OCI-LY3 (cell line): ENCODE data around the gene CCDC190.

Source experiments
- H2AFZ ChIP-seq: fragments of 200-600, 300-600 bp; shearing (Covaris generic); 2 replicates; pipeline ENCODE4 v1.6.0; 2014; ENCODE audit warnings: antibody characterized with exemption, low read depth, low read length
- H3K27ac ChIP-seq: fragments of 200-600, 300-600 bp; sonication (generic); 2 replicates; pipeline ENCODE4 v1.5.1; 2014; ENCODE audit warnings: mild to moderate bottlenecking, low read length, moderate library complexity, mixed read lengths
- H3K27me3 ChIP-seq: fragments of 200-600, 300-600 bp; sonication (generic); 2 replicates; pipeline ENCODE4 v1.6.1; 2014; ENCODE audit warnings: low read depth, low read length, mixed read lengths
- H3K36me3 ChIP-seq: fragments of 200-600, 300-600 bp; sonication (generic); replicated peaks from 2 replicates; pipeline ENCODE3; 2014; ENCODE audit warnings: low read depth, low read length, mixed read lengths
- H3K4me1 ChIP-seq: fragments of 300-600, 200-600 bp; sonication (generic); 2 replicates; pipeline ENCODE4 v1.6.1; 2014; ENCODE audit warnings: low read length, mixed read lengths
- H3K4me2 ChIP-seq: fragments of 200-600, 300-600 bp; sonication (generic); 2 replicates; pipeline ENCODE4 v1.6.1; 2014; ENCODE audit warnings: low read length, mixed read lengths
- H3K4me3 ChIP-seq: fragments of 300-600, 200-600 bp; sonication (generic); 2 replicates; pipeline ENCODE4 v1.5.1; 2014; ENCODE audit warnings: antibody characterized with exemption, mild to moderate bottlenecking, low read length, moderate library complexity
- H3K79me2 ChIP-seq: fragments of 300-600, 200-600 bp; shearing (Covaris generic); 2 replicates; pipeline ENCODE4 v1.6.1; 2014; ENCODE audit warnings: mild to moderate bottlenecking, low read length, mixed read lengths
- H3K9ac ChIP-seq: fragments of 300-600, 200-600 bp; shearing (Covaris generic); 2 replicates; pipeline ENCODE4 v1.6.0; 2014; ENCODE audit warnings: mild to moderate bottlenecking, low read length, moderate library complexity
- H3K9me3 ChIP-seq: fragments of 200-600, 300-600 bp; shearing (Covaris generic); 2 replicates; pipeline ENCODE4 v1.6.1; 2014; ENCODE audit warnings: low read length, mixed read lengths; ENCODE audit not compliant: insufficient read depth
- H4K20me1 ChIP-seq: fragments of 200-600, 300-600 bp; sonication (generic); 2 replicates; pipeline ENCODE4 v1.6.1; 2016; ENCODE audit warnings: low read length, mixed read lengths; ENCODE audit not compliant: insufficient read depth
- CTCF ChIP-seq: fragments of 200-600, 300-600 bp; sonication (generic); IDR thresholded peaks from 2 replicates; pipeline ENCODE4 v1.5.1; 2014; ENCODE audit warnings: antibody characterized with exemption, low read length, low read depth
- EZH2phosphoT487 ChIP-seq: fragments of 200-600 bp; shearing (Covaris generic); IDR thresholded peaks from 2 replicates; pipeline ENCODE4 v1.6.1; 2018; ENCODE audit warnings: antibody characterized with exemption, mixed run types, low read depth

CCDC190 gene, protein sequence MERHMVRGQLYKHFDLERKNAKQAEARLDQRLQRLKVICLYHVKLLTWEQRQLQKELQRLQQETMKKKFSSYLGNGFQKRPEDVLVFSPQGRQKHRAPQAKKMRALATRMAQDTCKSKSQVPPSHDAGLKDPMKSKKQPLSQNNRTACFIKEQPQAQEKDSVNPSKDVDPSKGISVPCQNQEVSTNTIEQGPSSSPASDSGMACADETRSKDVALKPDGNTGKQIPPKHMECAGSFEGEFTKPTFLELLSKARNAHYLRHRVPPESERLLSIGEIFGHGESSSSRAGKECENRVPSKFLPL

GRCh38 chr1:162861101-162861500, at the start of gene CCDC190:
CCDC190 (minus strand) TSS chr1:162861175; CDS start chr1:162859646, 1,529 bp downstream.
- Histone ChIP-seq H3K4me2 (no peak within 1 kb of the TSS), H2AFZ (no peak within 1 kb of the TSS)

DNA sequence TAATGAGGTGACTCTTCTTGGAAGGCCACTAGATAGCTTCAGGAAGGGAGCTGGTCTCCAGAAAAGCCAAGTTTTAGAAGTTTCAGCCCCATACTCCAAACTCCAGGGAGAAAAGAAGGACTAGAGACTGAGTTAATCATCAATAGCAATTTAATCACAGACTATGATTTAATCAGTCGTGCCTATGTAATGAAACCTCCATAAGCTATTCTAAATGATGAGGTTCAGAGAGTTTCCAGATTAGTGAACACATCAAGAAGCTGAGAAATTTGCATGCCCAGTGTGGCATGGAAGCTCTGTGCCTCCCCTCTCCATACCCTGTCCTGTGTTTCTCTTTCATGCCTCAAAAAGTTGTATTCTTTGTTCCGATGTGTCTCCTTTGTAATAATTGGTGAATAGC, 49.2 kb upstream of the CCDC190 start:
- no peak overlapping the region for H3K27ac ChIP-seq
- no peak overlapping the region for H3K9ac ChIP-seq
- no peaks in the 10 kb centered on the region for H4K20me1 ChIP-seq
- H3K79me2 ChIP-seq, result no peaks in the 10 kb centered on the region
- H3K4me2 ChIP-seq, result no peak overlapping the region
- no peaks in the 10 kb centered on the region for H3K4me1 ChIP-seq
- no peak overlapping the region for H2AFZ ChIP-seq
- peaks cover 5% of the 10 kb centered on the region; the same call in 1 of the 2 replicates for H3K27me3 ChIP-seq
- no peaks in the 10 kb centered on the region for H3K36me3 ChIP-seq
- no peak overlapping the region for H3K4me3 ChIP-seq
- TF ChIP-seq EZH2phosphoT487 (no peak), CTCF (no peak)
- peaks cover 12% of the 10 kb centered on the region; the same call in 1 of the 2 replicates for H3K9me3 ChIP-seq

More at GRCh38 chr1:162861101-162861500, at the start of gene CCDC190:
- TF ChIP-seq CTCF, result no peak
- no peak for TF ChIP-seq EZH2phosphoT487
- Histone ChIP-seq H3K4me3 (no peak within 1 kb of the TSS), H3K36me3 (no peaks in the 10 kb centered on the region), H3K27ac (no peak within 1 kb of the TSS), H3K9ac (no peak within 1 kb of the TSS), H3K27me3 (peaks cover 17% of the 10 kb centered on the region), H3K9me3 (no peaks in the 10 kb centered on the region), H3K4me1 (no peaks in the 10 kb centered on the region), H4K20me1 (no peaks in the 10 kb centered on the region), H3K79me2 (no peaks in the 10 kb centered on the region)

DNA sequence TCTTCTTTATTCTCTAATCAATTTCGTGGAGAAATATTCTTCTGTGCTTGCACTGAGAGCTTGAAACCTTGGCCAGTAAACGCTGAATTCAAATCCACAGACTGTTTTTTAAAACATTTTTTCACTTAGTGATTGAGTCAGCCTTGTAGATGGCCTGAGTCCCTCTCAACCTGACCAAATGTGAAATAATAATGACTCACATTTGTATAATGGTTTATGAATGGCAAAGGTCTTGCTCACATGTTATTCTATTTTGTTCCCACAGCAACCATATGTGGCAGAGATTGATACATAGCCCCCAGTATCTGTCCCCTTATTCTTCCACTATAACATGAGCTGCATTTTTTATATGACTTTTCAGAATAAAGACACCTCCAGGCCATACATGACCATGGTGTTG, 47.8 kb upstream of the CCDC190 start:
- Histone ChIP-seq H3K4me2 (no peak overlapping the region), H3K27ac (no peak overlapping the region), H3K27me3 (peaks cover 5% of the 10 kb centered on the region; the same call in 1 of the 2 replicates), H3K36me3 (no peaks in the 10 kb centered on the region), H3K4me1 (no peaks in the 10 kb centered on the region), H3K4me3 (no peak overlapping the region), H3K79me2 (no peaks in the 10 kb centered on the region), H3K9me3 (peaks cover 12% of the 10 kb centered on the region; the same call in 1 of the 2 replicates), H2AFZ (no peak overlapping the region), H4K20me1 (no peaks in the 10 kb centered on the region), H3K9ac (no peak overlapping the region)
- TF ChIP-seq EZH2phosphoT487 (no peak), CTCF (no peak)

GRCh38 chr1:162908236-162908635, 47.3 kb upstream of the CCDC190 start:
- no peaks in the 10 kb centered on the region for H3K79me2 ChIP-seq
- H3K4me2 ChIP-seq, result no peak overlapping the region
- no peak overlapping the region for H3K4me3 ChIP-seq
- H4K20me1 ChIP-seq, result no peaks in the 10 kb centered on the region
- H3K27ac ChIP-seq, result no peak overlapping the region
- peaks cover 12% of the 10 kb centered on the region; the same call in 1 of the 2 replicates for H3K9me3 ChIP-seq
- no peak overlapping the region for H3K9ac ChIP-seq
- H3K27me3 ChIP-seq, result peaks cover 5% of the 10 kb centered on the region; the same call in 1 of the 2 replicates
- no peaks in the 10 kb centered on the region for H3K36me3 ChIP-seq
- TF ChIP-seq CTCF, result no peak
- no peak for TF ChIP-seq EZH2phosphoT487
- no peak overlapping the region for H2AFZ ChIP-seq
- no peaks in the 10 kb centered on the region for H3K4me1 ChIP-seq
